GM19193 (cell line): ENCODE data around the gene GPC3.

Experiments
- POLR2A ChIP-seq: IDR thresholded peaks from 4 replicates; pipeline ENCODE4 v1.6.1; 2011; ENCODE audit not compliant: insufficient read depth, insufficient read length; ENCODE audit errors: extremely low read depth

The GPC3 gene

DNA sequence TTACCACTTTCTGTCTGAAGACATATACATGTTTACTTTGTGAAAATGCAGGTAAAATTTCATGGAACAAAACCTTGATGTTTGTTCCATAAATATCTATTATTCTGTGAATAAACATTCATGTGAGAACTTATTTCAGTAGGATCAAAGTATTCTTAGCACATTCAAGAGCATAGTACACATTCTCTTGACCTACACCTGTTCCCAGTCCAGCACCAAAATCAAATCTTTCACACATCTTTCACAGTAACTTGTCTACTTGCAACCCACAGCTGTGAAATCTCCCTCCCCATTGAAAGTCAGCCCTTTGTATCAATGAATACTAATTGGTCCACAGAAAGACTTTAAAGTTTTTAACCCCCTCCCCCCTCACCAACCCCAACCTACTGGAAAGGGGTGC is 283.2 kb downstream of the GPC3 start:
- TF ChIP-seq POLR2A: no peak

GRCh38 chrX:133699023-133699728 is 286.2 kb downstream of the GPC3 start:
- no peak for TF ChIP-seq POLR2A

GRCh38 chrX:133698298-133698697 is 287.1 kb downstream of the GPC3 start:
- no peak for TF ChIP-seq POLR2A

- no peak for TF ChIP-seq POLR2A
These were observed 287.7 kb downstream of the GPC3 start for GRCh38 chrX:133697656-133698055.

DNA sequence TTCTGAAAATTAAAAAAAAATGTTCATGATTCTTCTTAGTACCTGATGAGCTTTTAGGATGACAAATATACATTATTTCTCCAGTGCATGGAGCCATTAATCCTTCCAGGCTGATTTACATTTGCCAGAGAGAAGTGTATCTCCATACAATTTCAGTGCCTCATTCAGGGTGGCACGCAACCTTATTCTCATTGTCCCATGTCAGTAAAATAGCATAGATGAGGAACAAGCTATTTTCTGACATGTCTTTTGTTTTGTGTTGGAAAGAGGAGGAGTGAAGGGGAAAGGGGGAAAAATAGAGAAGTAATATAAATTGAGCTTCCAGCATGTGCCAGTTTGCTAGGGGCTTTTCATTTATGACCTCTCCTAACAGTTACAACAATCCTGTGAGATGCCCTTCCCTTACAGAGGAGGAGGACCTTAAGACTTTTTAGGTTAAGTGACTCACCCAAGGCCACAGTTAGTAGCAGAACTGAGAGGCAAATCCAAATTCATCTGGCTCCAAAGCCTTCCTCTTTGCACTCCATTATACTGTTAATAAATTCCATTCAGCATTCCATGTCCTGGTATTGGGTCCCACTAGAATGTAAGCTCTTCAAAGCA is 295.3 kb downstream of the GPC3 start:
- no peak for TF ChIP-seq POLR2A

DNA sequence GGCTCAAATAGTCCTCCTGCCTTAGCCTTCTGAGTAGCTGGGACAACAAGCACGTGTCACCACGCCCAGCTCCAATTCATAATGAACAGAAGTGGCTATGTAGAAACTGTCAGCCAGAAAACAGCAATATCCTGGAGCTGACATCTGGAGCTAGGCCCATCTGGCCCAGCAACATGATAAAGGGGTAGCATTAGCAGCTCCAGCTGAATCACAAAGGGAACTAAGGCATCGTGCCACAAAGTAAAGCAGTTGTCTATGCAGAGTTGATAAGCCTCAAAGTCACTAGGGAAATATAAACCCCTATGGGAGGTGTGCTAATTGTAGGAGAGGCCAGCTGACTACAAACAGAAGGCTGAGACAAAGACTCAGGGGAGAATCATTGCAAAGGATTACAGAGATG is 299.6 kb downstream of the GPC3 start:
- TF ChIP-seq POLR2A: no peak

DNA sequence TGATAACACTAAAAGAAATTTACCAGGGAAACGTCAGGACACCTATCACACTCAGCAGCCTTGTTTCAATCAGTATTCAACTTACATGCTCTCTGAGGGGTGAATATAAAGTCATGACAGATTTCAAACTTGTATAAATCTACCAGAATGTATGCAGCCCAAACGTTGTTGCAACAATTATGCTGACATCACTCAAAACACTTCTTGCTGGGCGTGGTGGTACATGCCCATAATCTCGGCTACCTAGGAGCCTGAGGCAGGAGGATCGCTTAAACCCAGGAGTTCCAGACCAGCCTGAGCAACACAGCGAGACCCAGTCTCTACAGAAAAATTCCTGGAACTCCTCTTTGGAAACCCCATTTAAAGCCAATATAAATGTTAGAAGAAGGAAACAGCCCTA is 303.5 kb downstream of the GPC3 start:
- no peak for TF ChIP-seq POLR2A

DNA sequence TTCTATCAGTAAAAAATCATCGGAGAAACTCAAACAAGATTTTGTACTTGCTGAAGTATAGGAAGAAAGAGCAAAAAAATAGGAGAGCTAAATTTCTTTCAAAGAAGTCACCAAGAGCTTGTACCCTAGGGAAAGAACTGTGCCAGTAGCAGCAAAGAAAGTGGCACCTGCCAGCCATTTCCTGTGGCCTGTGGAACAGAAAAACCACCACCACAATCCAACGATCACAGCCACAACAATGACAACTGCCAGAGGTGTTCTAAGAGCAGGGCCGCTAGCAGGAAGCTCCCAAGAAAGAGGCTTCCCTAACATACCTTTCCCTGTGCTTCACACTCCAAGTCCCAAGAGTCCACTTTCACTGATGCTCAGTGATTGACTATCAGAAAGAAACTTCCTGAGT is 304.0 kb downstream of the GPC3 start:
- TF ChIP-seq POLR2A: no peak

GRCh38 chrX:133677123-133678063 is 308.0 kb downstream of the GPC3 start:
- no peak for TF ChIP-seq POLR2A

GRCh38 chrX:133676344-133677122 is 308.9 kb downstream of the GPC3 start:
- TF ChIP-seq POLR2A: no peak

DNA sequence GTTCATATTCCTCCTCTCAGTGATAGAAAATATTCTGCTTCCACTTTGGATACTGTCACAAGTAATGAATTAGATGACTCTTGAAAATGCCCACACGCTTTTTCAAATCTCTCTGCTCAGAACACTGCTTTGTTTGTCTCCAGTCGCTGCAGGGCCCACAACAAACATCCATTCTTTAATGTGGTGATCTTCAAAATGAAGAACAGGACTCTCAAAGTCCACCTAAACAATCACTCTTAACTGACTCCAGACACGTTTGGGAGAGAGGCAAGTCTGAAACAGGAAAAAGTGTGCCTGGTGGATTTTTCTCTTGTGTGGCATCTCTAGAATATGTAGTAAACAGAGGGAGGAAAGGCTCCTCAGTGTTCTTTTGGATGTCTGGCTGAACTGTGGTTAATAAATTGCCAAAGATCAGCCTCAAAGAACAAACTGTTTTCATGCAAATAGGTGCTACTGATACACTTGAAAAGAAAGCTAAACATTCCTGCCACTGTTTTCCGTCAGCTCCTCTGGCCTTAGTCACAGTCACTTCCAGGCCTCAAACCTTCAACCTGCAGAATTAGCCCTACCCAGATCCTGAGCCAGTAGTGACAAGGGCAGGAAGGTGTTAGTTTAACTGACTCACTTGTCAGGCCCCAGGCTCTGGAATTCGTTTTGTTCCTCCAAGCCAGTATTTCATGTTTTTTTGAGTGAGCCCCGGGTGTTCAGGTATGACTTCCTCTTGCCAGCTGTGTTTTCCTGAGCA is 310.5 kb downstream of the GPC3 start:
- TF ChIP-seq POLR2A: no peak

DNA sequence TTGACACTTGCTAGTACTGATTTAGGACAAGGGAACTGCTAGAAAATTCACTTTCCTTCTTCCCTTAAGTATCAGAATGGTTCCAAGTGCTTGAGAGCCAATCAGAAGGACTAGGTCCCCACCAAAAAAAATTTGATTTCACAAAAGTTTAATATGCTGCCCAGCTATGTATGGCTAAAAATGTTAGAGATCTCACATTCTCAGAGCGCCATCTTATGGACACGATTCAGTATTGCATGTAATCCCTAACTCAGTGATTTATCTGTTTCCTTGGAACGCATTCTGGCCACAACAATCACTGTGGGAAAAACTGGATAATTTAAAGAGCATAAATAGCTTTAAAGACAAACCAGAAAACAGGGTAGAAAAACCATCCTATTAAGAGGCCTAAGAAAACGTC is 315.0 kb downstream of the GPC3 start:
- no peak for TF ChIP-seq POLR2A

- no peak for TF ChIP-seq POLR2A
These were observed 316.2 kb downstream of the GPC3 start for GRCh38 chrX:133669214-133669613.
